SKM-1 (cell line): Measurements from ENCODE around the gene SPINDOC.
A peak's percentile ranks its signal among the peaks of the same experiment; 100 is the strongest.
"Not testable (repeated sequence)": the region's sequence is repeated elsewhere in the genome, so short reads cannot be mapped to it uniquely, and the experiment has no call there.

Experiments
- DNase-seq: peaks from one replicate; lab custom pipeline; 2025; ENCODE audit not compliant: unreplicated experiment; lab: John Stamatoyannopoulos, UW

Gene SPINDOC, protein sequence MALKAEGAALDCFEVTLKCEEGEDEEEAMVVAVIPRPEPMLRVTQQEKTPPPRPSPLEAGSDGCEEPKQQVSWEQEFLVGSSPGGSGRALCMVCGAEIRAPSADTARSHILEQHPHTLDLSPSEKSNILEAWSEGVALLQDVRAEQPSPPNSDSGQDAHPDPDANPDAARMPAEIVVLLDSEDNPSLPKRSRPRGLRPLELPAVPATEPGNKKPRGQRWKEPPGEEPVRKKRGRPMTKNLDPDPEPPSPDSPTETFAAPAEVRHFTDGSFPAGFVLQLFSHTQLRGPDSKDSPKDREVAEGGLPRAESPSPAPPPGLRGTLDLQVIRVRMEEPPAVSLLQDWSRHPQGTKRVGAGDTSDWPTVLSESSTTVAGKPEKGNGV

DNA sequence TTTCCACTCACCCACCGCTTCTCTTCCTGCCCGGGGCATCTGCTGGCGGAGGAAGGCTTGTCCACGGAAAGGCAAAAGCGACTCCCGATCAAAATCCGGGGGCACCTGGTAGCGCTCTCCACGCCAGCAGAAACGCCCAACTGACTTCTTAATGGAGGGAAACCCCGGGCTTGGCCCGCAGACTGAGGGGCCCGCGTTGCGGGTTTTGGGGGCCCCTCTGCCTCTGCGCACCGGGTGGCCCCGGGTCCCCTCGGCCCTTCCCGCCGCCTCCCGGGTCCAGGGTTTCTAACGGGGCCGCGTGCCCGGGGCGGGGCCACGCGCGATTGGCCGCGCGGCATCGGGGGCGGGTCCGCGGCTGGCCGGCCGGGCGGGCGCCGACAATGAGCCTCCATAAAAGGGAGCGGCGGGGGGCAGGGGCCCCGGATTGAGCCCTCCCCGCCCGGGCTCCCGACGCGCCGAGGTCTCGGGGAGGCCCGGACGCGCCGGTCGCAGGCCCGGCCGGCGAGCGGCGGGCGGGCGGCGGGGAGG lies at the start of gene SPINDOC:
TSS of gene SPINDOC (plus strand) at position 422 of the 528 bp plus-strand sequence. CDS start 231 bp downstream, outside the sequence.
- peak; percentile 40 for DNase-seq

DNA sequence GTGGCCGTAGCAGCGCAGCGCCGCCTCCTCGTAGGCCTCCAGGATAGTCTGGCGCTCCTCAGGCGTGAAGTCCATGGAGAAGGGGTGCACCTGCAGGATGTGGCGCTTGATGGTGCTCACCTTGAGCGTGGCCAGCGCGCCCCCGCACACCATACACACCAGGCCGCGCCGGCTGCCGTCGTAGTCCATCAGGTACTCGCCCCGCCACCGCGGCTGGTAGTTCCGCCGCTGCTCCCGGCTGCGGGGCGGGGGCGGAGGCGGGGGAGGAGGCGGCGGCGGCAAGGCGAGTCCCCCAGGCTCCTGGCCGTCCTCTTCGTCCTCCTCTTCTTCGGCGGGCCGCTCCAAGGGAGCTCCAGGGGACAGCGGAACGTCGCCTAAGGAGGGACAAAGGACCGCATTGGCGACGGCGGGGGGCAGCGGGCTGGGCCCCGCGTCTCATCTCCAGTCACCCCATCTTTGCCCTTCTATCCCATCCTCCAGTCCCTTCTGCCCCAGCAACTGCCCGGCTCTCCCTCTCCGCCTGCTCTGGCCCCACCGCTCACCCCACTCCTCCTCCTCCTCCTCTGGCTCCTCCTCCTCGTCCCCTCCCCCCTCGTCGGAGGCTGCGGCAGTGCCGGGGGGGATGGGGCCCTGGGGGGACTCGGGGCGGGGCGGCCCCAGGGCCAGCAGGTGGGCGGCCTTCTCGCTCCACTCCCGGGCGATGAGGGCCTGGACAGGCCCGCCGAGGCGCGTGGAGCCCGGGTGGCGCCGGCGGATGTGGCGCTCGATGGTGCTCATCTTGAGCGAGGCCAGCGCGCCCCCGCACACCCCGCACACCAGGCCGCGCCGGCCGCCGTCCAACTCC lies 49.5 kb upstream of the SPINDOC start:
- no peak for DNase-seq

DNA sequence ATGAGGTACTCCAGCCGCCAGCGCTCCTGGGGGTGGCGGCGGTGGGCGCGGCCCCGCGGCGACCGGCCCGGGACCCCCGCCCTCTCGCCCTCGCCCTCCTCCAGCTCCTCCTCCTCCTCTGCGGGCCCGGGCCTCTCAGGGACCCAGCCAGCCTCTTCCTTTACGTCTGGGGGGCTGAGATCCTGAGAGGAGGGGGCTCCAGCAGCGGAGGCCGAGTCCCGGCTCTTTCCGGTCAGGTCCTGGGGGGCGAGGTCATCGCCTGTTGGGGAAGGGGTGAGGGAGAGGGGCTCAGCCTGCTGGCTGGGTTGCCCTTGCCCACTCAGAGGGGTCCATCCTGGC lies 48.9 kb upstream of the SPINDOC start:
- DNase-seq: no peak

DNA sequence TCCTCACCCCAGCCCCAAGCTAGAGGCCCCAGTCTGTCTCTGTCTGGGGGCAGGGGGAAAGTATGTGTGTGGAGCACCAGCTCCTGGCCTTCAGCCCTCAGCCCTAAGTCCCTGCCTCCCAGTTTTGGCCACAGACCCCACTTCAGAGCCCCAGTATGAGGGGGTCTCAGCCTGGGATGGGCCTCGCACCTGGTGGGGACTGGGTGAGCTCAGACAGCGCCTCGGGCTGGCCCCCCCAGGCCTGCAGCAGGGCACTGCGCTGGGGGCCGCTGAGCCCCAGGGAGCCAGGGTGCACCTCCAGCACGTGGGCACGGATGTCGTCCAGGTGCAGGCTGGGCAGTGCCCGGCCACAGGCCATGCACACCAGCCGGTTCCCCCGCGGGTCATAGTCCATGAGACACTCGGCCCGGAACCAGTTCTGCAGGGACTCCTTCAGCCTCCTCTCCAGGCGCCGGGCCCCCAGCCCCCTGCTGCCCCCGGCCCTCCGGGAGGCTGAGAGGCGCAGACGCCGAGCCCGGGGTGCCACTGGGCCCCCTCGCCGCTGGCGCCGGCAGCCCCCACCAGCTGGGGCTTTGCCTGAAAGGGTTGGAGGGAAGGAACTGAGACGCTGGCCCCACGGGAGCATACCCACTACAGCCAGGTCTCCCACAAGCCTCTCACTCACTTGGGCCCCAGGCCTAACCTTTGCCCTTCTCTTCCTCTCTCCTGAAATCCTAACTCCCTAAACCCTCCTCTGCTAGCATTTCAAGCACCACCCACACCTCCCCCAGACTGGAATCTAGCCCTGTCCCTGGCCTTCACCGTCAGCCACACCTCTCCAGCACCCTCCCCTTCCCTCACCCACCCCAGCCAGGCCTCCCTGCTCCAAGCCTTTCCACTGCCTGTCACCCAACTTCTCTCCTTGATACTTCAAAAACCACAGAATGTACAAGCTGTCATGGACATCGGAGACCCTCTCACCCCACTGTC lies 48.3 kb upstream of the SPINDOC start:
- DNase-seq: no peak

DNA sequence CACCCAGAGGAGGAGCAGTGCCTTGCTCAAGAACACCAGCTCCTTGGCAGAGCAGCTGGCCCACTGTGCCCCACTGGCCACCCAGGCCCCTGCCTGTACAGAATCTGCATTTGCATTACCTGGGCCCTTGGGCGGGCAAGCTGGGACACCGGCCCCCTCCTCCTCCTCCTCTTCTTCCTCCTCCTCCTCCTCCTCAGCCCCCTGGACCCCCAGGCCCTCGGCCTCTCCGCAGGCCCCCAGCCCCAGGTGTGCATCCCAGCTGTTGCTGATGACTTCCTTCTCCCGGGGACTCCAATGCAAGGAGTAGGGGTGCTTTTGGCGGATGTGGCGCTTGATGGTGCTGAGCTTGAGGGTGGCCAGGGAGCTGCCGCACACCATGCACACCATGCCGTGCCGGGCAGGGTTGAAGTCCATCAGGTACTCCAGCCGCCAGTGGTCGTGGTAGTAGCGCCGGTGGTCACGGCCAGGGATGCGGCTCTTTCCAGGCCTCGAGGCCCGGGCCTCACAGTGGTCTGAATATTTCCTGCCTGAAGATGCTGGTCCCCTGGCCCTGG lies 47.5 kb upstream of the SPINDOC start:
- DNase-seq: no peak

DNA sequence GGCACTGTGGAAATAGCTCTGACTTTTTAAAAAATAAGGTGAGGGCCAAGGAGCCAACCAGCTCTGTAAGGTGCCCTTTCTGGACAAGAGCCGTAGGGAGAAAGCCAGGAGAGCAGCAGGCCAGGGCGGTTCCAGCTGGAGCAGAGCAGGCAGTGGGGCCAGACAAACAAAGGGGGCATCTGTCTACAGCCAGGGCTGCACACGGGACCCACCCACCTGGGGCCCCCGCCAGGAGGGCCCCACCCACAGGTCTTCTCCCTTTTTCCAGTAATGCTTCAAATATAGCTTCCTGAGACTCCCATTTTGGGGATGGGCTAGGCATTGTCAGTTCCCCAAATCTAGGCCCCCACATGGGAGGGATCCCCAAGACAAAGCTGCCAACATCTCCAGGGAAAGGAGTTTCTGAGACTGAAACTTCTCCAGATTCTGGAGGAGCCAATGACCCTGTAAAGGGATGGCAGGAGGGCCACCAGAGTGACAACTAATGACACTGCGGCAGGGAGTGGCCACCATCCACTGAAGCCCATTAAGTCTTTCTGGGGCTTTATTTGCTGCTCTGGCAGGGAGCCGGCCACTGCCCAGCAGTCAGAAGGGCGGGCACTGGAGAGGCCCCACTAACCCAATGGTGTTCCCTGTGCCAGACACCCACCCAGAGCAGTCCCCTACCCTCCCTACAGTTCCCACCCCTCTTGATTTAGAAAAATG lies 46.6 kb upstream of the SPINDOC start:
- no peak for DNase-seq

DNA sequence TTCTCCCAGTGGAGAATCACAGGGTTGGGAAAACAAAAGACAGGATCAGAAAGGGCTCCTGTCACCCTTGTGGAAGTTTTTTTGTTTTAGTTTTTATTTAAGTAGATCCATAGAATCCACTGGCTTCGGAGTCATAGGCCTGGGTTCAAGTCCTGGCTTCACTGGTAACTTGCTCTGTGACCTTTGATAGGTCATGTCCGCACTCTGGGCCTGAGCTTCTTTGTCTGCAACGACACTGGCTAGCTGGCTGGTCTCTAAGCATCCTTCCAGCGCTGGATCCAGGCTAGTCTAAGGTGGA lies 46.0 kb upstream of the SPINDOC start:
- no peak for DNase-seq

DNA sequence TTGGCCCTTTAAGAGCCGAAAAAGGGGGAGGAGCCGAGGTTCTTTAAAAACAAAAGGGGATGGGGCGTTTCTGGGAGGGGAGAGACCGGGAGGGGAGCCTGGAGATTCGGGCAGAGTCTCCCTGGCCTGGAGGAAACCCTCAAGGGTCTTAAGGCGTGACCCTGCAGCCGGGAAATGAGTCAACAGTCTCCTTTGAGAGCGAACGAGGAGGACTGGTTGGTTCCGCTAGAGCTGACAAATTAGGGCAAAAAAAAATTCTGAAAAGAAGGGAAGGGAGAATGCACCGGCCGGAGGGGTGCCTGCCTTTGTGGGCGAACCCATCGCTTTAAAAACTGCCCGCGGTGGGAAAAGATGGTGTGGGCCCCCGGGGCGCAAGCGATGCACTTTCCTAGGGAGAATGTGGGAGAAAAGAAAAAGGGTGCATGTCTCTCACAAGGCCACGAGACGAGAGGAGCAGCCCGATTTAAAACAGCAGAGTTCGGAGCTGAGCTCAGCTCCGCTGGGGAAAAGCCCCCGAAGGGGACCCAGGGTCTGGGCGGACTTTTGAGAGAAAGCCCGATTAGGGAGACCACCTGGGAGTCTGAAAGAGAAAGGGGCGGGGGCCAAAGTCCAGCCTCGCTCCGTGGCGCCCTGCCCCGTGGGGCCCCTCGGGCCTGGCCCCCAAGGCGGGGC lies 45.6 kb upstream of the SPINDOC start:
- peak; percentile 50 for DNase-seq

DNA sequence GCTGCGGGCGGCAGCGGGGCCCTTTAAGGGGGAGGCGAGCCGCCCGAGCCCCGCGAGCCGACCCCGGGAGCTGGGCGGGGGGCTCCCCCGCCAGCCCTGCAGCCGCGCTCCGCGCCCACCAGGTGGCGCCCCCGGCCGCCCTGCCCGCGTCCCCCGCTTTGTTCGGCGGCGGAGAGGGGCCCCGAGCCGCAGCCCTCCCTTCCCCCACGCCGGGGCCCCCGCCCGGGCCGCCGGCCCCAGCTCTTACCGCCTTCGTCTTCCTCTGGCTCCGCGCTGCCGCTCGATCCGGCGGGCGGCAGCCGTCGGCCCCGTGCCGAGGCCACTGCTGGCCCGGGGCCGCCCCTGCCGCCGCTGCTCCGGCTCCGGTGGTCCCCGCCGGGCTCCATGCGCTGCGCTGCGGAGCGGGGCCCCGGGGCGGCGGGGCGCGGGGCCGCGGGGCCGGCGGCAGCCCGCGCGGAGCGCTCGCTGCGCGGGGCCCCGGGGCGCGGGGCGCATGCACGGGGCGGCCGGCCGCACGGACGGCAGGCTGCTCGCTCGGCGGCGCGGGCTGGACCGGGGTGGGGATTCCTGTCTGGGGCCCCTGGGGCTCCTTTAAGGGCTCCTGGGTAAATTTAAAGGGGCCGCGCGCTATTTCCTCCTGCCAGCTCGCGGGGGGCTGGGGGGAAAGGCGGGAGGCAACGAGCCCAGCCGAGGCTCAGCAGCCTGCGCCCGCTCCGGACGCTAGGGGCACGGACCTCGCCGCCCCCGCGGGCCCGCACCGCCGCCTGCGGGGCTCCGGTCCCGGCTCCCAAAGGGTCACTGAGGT lies 44.8 kb upstream of the SPINDOC start, which contains the start of gene ZFTA:
TSS of gene ZFTA (minus strand) at position 539 of the 805 bp plus-strand sequence. CDS start at position 386, 153 bp downstream.
- peak; percentile 60 for DNase-seq

DNA sequence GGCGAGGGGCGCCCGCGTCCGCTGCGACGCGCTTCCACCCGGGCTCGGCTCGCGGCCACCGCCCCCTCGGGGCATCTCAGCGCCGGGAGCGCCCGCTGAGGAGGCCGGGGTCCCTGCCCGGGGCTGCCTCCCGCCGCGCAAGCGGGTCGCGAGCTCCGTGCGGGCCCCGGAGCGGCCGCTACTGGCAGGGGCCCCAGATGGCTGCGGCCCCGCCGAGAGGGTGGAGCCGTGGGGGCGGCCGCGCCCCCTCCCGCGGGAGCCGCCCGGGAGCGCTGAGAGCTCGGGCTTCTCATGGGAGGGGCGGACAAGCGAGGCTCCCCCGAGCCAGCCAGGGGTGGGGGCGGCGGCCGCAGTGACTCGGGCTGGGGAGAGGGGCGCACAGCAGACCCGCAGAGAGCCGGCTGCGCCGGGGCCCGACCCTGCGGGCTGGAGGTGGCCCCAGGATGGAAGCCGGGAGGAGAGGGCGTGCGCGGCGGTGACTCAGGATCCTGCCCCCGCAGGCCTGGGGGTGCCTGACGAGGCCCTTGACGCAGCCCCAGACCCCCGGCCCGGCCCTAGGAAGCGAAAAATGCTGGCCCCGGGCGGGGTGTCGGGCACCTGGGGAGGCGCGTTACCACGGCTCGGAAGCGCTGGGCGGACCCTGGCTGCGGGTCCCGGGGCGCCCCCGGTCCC lies 44.1 kb upstream of the SPINDOC start:
- DNase-seq: no peak

DNA sequence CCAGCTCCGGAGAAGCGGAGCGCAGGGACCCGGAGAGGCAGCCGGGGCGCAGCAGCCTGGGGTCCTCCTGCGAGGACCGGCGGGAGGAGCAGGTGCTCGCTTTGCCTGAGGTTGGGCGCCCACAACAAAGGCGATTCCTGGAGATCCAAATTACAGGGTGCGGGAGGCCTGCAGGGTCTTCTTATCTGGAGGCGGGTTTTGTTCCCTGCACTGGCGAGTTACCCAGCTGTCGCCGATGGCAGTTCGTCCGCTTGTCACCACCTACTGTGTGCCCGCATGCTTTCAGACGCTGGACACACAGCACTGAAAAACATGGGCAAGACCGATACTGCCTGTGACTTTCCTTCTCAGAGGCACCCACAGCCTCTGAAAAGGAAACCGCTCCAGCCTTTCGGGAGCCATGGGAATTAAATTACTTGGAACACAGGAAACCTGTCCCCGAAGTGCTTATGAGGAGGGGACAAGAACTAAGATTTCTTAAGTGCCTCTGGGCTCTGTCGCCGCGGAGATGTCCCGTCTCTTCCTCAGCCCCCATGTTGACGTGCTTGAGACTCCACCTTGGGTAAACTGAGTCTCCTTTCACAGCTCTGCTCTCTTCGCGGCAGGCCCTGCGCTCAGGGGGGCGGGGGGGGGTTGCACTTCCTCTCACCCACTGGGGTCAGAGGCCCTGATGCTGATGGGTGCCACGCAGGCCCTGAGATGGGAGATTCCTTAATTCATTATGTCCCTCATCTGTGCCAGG lies 43.4 kb upstream of the SPINDOC start:
- DNase-seq: no peak

DNA sequence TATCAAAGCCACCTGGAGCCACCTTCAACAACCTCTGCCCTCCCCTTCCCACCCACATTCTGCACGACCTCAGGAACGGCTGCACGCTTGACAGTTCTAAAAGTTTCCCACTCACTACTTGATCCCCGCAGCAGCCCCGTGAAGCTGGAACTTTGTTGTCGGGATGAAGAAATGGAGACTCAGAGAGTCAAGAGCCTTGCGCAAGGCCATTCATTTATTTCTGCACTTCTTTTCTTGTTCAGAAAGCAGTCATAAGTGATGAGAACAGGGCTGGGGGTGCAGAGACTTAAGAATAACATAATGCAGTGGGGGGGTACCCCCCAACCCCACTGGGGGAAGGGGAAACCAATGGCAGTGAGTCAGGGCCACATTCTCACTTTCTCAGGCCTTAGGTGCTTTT lies 42.5 kb upstream of the SPINDOC start:
- DNase-seq: no peak

DNA sequence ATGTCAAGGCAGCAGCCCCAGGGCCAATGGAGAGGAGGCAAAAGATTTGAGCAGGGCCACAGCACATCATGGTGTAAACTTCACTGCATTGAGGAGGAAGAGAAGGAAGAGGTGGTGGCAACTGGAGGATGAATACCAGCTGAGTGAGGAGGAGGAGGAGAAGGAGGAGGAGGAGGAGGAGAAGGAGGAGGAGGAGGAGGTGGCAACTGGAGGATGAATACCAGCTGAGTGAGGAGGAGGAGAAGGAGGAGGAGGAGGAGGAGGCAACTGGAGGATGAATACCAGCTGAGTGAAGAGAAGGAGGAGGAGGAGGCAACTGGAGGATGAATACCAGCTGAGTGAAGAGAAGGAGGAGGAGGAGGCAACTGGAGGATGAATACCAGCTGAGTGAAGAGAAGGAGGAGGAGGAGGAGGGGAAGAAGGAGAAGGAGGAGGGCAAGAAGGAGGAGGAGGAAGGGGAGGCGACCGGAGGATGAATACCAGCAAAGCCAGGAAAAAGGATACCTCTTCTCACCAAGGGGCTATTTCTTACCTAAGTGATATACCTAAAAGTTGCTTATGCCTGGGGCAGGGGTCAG lies 41.4 kb upstream of the SPINDOC start:
- not testable (repeated sequence) for DNase-seq

DNA sequence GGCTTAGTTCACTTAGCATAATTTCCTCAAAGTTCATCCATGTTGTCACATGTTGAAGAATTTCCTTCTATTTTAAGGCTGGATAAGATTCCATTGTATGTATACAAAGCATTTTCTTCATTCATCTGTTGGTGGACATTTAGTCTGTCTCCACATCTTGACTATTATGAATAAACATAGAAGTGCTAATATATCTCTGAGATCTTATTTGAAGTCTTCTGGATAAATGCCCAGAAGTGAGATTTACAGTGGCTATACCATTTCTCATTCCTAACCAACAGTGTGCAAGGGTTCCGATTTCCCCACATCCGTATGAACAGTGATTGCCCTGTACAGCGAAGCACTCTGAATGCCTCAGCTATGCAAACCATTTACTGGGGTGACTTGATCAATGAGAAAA lies 38.1 kb upstream of the SPINDOC start:
- DNase-seq: no peak

DNA sequence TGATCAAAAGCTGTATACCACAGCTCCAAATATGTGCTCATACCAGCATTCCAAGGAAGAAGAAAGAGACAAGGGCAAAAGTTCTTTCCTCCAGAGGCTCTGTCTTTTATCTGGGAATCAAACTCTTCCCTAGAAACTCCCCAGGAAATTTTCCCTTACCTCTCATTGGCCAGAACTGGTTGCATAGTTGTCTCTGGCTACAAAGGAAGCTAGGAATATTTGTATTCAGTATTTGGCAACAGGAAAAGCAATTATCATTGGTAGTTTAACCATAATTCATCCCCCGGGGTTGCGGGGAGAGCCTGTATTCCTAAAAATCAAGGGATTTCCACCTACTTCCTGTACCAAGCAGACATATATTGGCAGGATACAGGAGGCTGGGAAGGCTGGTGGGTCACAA lies 34.2 kb upstream of the SPINDOC start:
- DNase-seq: no peak

DNA sequence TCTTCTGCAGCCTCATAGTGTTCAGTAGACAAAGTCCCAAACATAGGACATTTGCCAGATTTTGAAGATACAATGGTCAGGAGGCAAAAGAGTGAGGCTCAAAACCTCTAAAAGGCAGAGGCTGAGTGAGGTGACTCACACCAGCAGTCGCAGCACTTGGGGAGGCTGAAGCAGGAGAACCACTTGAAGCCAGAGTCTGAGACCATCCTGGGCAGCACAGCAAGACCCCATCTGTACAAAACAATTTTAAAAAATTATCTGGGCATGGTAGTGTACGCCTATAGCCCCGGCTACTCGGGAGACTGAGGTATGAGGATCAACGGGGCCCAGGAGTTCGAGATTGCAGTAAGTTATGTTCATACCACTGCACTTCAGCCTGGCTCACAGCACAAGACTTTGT lies 30.5 kb upstream of the SPINDOC start:
- DNase-seq: no peak

DNA sequence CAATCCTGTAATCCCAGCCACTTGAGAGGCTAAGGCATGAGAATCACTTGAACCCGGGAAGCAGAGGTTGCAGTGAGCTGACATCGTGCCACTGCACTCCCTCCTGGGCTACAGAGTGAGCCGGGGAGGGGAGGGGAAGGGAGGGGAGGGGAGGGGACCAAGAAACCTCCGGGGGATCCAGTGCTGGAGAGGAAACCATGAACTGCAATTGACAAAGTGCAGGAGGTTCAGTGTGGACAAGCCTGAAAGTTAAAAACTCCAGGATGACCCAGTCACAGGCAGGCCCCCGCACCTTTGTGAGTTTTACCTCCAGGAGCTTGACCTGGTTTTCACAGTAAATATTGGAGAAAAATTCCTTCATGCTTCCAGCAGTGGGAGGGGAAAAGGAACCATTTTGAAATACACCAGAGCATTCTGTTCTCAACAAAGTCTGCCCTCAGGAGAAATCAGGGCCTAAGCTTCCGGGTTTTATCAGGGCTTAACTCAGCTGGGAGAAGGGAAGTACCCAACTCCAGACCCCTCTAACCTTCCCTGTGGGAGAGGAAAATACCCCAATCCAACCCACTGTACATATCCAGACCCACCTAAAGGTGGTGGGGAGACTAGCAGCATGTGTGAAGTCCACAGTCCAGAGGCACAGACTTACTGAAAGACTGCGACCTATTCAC lies 29.2 kb upstream of the SPINDOC start:
- DNase-seq: no peak
